HFFc6 (cell line): Measurements from ENCODE around the gene PWWP2B. TPM values are rescaled to one million over a fixed set of nuclear protein-coding genes. Genes with fewer than 3 reads are reported as not detected.

Source experiments
- DNase-seq: peaks from one replicate; pipeline ENCODE4 v3.0.0-alpha.2; 2018
- H3K27ac Mint-ChIP-seq: 2 replicates; pipeline ENCODE4 v1.8.0; 2020; ENCODE audit warnings: mild to moderate bottlenecking, mixed read lengths
- H3K27me3 Mint-ChIP-seq: 2 replicates; pipeline ENCODE4 v1.8.0; 2021; ENCODE audit warnings: mild to moderate bottlenecking, moderate library complexity, mixed read lengths; ENCODE audit not compliant: insufficient read depth
- H3K36me3 Mint-ChIP-seq: 2 replicates; pipeline ENCODE4 v1.8.0; 2021; ENCODE audit warnings: low read depth, mixed read lengths
- H3K4me1 Mint-ChIP-seq: 2 replicates; pipeline ENCODE4 v1.8.0; 2020; ENCODE audit warnings: low read depth, mixed read lengths
- H3K4me3 Mint-ChIP-seq: 2 replicates; pipeline ENCODE4 v1.8.0; 2020; ENCODE audit warnings: mild to moderate bottlenecking, moderate library complexity, mixed read lengths
- H3K9me3 Mint-ChIP-seq: 2 replicates; pipeline ENCODE4 v1.8.0; 2020; ENCODE audit warnings: mild to moderate bottlenecking, mixed read lengths
- total RNA-seq, 6 experiments: library from RNA; stranded (reverse); fragmentation: NEBNext Ultra II Directional; extraction: Animal tissue kit (Norgen Biotek cat#: 25700); gene quantifications; 2 replicates in 1 of 6; 3 replicates in 5 of 6; pipeline ENCODE4 v1.2.3, GENCODE V29; 2021
- TF ChIP-seq, protein P1 (sequence below): fragments of 200-600 bp; sonication (generic); IDR thresholded peaks from 2 replicates; pipeline ENCODE4 v1.5.0; 2021; ENCODE audit warnings: antibody characterized with exemption, mild to moderate bottlenecking

The PWWP2B gene
- total RNA-seq, 6 experiments from 2014 or later: 4.1 to 6.3 (median 4.7) TPM

DNA sequence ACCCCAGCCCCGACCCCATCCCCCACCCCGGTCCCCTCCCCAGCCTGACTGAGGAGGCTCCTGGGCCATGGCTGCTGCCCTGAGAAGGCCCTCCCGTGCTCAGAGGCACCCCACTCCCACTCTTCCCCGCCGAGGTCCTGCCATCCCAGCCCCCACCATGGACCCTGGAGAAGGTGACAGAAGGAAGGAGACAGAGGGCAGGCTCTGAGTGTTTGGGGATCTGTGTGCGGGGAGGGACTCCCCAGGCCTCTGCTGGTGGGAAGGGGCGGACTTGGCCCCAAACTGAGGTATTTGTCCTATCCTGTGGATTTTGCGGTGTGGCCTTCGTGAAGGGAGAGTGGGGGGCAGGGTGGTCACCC lies 53.4 kb downstream of the PWWP2B start:
- Mint-ChIP-seq H3K27ac (no peak overlapping the region), H3K27me3 (no peaks in the 10 kb centered on the region), H3K4me1 (peaks cover 10% of the 10 kb centered on the region), H3K36me3 (no peaks in the 10 kb centered on the region), H3K9me3 (no peaks in the 10 kb centered on the region), H3K4me3 (no peak overlapping the region)
- TF ChIP-seq, protein P1, sequence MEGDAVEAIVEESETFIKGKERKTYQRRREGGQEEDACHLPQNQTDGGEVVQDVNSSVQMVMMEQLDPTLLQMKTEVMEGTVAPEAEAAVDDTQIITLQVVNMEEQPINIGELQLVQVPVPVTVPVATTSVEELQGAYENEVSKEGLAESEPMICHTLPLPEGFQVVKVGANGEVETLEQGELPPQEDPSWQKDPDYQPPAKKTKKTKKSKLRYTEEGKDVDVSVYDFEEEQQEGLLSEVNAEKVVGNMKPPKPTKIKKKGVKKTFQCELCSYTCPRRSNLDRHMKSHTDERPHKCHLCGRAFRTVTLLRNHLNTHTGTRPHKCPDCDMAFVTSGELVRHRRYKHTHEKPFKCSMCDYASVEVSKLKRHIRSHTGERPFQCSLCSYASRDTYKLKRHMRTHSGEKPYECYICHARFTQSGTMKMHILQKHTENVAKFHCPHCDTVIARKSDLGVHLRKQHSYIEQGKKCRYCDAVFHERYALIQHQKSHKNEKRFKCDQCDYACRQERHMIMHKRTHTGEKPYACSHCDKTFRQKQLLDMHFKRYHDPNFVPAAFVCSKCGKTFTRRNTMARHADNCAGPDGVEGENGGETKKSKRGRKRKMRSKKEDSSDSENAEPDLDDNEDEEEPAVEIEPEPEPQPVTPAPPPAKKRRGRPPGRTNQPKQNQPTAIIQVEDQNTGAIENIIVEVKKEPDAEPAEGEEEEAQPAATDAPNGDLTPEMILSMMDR: no peak
- no peak for DNase-seq

DNA sequence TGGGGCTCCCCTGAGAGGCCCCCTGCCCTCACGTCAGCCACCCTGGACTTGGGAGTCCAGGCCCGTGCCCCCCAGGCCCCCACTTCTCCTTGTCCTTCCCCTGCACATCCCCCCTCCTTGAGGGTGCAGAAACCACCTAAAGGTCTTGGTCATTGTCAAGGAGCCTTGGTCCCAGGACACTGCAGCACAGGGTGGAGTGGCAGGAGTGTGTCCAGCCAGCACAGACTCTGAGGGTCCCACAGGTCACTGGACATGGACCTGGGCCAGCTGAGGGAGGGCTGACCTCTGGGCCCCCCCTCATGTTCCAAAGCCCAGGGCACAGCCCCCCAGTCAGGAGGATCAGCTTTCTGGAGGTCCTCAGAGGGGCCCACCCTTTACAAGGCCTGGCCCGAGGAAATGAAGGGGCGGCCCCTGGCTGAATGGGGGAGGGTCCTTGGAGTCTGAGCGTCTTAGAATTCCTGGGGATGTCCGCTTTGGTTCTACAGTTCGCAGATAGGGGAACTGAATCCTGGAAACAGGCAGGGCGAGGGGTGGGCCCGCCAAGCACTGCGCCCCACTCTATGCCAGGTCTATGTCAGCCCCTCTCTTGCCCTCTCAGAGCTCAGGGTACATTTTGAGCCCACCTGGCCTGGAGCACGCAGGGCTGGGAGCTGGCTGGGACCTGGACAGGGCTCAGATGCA lies 54.0 kb downstream of the PWWP2B start:
- Mint-ChIP-seq H3K4me3 (no peak overlapping the region), H3K9me3 (no peaks in the 10 kb centered on the region), H3K27ac (no peak overlapping the region), H3K4me1 (peaks cover 10% of the 10 kb centered on the region), H3K27me3 (no peaks in the 10 kb centered on the region), H3K36me3 (no peaks in the 10 kb centered on the region)
- no peak for DNase-seq
- TF ChIP-seq, protein P1: no peak

DNA sequence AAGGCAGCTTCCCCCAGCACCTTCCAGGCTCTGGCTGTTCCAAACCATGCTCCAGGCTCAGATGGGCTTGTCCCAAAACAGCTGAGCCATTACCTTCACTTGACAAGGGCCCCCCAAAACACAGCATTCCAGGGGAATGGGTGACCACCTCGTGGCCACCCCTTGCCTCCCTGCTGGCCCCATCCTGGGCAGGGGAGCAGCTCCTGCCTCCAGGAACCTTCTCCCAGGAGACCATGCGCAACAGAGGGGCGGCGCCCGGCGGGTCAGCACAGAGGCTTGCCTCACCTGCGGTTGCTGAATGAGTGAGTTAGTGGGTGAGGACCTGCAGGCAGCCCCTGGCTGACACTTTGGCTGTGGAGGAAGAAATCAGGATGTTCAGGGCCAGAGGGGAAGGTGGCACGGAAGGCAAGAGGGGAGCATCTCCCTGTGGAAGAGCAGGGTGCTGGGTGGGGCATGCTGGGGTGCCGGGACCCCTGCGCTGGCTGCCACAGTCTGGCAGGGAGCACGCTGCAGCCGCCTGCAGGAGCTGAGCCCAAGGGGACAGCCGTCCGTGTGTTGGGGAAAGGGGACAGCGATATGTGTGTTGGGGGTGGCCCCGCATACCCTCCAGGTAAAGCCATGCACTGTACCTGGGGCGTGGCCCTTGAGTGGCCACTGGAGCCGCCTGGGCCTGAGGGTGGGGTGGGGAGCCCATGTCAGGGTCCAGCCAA lies 54.7 kb downstream of the PWWP2B start:
- Mint-ChIP-seq H3K27ac (no peak overlapping the region), H3K4me3 (no peak overlapping the region)

DNA sequence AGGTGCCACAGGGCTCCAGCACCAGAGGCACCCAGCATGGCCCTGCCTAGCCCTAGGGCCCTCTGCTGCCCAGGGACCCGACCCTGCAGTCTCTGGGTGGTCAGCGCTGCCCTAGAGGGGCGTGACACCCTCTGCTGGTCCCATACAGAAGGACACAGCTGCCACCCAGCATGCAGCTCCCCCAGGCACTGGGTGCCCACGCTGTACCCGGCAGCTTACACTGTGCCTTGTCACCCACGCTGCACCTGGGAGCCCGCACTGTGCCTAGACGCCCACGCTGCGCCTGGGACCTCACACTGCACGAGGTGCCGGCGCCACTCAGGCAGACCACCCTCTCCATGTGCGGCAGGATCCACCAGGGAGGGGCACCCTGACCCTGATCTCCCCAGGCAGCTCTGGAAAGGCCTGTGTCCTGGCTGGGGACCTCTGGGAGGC lies 55.2 kb downstream of the PWWP2B start:
- Mint-ChIP-seq H3K27me3 (peaks cover 2% of the 10 kb centered on the region; the same call in 1 of the 2 replicates), H3K4me3 (no peak overlapping the region), H3K27ac (no peak overlapping the region), H3K9me3 (no peaks in the 10 kb centered on the region), H3K36me3 (no peaks in the 10 kb centered on the region), H3K4me1 (peaks cover 10% of the 10 kb centered on the region)
- TF ChIP-seq, protein P1: peak; percentile 41; the same call in 1 of the 2 replicates
- DNase-seq: no peak

More for the DNA sequence above, 54.7 kb downstream of the PWWP2B start:
- Mint-ChIP-seq H3K9me3 (no peaks in the 10 kb centered on the region), H3K36me3 (no peaks in the 10 kb centered on the region), H3K4me1 (peaks cover 10% of the 10 kb centered on the region), H3K27me3 (peaks cover 2% of the 10 kb centered on the region; the same call in 1 of the 2 replicates)
- no peak for DNase-seq
- TF ChIP-seq, protein P1: no peak

DNA sequence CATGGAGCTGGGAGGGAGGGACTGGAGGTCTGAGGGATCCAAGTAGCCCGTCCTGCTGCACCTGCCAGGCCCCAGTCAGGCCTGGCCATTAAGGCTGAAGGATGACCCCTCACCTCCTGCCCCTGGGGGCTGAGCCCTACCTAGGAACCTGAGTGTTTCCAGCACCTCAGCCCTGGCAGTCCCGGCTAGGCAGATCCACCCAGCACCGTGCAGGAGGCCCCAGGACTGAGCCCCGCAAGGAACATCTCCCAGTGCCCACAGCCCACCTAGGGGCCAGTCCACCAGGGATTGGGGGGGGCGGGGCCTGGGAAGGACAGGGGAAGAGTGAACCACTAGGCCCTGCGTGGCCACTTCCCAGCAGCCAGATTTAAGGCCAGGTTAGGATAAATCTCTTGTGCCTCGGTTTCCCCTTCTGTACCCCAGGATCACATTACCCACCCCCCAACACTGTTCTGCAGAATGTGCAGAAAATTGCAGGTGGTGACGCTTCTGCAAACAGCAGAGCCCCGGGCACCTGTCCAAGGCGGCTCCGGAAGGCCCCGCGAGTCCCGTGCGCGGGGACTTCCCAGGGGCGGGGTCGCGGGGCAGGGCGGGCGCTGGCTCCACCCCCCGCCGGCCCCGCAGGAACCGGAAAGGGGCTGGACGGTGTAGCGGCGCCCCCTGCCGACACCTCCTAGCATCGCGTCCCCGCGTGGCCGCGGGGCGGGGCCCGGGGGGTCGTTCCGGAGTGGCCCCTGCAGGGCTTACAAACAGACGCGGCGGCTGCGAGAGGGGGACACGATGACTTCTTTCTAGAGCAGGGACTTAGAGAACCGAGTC lies 55.9 kb downstream of the PWWP2B start:
- H3K27ac Mint-ChIP-seq: no peak overlapping the region
- DNase-seq: peak; percentile 27
- no peak overlapping the region for H3K4me3 Mint-ChIP-seq
- H3K9me3 Mint-ChIP-seq: no peaks in the 10 kb centered on the region
- H3K4me1 Mint-ChIP-seq: peaks cover 4% of the 10 kb centered on the region
- H3K27me3 Mint-ChIP-seq: peaks cover 2% of the 10 kb centered on the region; the same call in 1 of the 2 replicates
- TF ChIP-seq, protein P1: peak; percentile 97
- H3K36me3 Mint-ChIP-seq: no peaks in the 10 kb centered on the region
